Measurements from ENCODE around the gene CDX1. TPM values are rescaled to one million over a fixed set of nuclear protein-coding genes. Genes with fewer than 3 reads are reported as not detected.

The CDX1 gene
- total RNA-seq, 1 experiment from 2014 or later: not detected

DNA sequence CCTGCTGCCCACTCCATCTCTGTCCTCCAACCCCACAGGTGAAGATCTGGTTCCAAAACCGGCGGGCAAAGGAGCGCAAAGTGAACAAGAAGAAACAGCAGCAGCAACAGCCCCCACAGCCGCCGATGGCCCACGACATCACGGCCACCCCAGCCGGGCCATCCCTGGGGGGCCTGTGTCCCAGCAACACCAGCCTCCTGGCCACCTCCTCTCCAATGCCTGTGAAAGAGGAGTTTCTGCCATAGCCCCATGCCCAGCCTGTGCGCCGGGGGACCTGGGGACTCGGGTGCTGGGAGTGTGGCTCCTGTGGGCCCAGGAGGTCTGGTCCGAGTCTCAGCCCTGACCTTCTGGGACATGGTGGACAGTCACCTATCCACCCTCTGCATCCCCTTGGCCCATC lies 16.9 kb downstream of the CDX1 start:
- no peak for DNase-seq (ENCODE audit: low spot score)

DNA sequence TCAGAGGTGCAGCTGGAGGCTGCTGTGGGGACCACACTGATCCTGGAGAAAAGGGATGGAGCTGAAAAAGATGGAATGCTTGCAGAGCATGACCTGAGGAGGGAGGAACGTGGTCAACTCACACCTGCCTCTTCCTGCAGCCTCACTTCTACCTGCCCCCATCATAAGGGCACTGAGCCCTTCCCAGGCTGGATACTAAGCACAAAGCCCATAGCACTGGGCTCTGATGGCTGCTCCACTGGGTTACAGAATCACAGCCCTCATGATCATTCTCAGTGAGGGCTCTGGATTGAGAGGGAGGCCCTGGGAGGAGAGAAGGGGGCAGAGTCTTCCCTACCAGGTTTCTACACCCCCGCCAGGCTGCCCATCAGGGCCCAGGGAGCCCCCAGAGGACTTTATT lies 17.4 kb downstream of the CDX1 start:
- DNase-seq (ENCODE audit: low spot score): no peak

DNA sequence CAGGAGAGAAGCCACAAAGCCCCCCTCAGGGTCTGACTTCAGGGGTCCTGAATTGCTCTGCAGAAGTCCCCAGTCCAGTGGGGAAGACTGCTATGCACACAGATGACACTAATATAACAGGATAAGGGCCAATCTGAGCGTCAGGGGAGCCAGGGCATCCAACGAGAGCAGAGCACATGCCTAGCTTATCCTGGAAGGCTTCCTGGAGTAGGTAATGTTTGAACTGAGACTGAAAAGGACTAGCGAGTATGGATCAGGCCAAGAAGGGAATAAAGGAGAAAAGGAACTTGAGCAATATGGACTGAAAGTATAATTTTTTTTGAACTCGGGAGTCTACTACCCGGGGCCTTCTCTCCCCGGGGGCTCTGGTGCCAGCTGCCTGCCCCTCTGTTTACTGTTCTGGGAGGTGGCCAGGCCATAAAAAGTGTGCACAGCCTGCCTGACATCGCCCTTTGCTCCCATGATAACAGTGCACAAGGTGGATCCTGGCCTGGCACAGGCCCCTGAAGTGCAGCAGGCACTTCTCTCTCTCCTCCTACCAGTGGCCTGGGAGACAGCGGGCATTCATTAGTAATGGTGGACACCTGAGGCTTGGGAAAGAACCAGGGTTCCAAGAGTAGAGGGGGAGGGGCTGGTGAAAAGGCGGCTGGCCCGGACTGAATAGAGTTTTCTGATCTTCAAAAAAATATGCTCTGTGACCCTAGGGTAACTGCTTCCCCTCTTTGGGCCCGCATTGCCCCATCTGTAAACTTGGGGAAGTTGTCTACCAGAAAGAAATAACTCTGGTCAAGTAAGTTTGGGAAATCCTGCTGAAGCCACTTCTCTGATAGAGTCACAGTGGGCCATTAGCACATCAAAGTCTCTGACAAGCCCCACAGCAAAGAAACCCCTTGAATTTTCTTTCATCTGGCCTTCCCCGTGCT lies 18.7 kb downstream of the CDX1 start:
- DNase-seq (ENCODE audit: low spot score): no peak

DNA sequence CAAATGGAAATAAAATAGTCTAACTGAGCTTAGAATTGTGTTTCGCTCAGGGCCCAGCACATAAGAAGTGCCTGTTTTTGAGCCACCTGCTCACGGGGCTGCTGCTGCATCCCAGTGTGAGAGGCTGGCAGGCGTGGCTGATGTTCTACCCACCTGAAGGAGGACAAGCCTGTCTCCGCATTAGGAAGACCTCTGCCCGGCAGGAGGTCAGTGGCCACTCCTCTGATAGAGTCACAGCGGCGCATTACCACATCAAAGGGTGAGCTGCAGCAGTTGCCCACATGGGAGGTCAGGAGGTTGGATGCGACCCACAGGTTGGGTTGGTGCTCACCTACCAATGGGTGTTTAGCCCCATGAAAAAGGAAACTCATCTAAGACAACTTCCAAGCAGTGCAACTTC lies 19.6 kb downstream of the CDX1 start:
- no peak for DNase-seq (ENCODE audit: low spot score)

DNA sequence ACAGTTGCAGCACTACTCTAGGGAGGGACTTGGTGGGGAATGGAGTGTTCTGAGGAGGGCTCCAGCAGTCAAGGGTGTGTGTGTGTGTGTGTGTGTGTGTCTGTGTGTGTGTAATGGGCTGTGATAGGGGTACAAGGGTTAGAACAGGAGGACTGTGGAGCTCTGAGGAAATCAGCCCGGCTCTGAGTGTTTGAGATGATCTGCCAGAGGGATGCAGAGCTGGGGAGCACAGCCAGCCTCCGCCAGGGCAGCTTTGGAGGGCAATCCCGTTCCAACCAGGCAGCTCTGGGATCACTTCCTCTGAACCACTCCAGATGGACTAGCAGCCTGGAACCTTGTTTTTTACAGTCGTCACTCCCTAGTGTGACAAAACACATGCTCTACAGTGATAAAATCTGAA lies 20.3 kb downstream of the CDX1 start:
- DNase-seq (ENCODE audit: low spot score): no peak

DNA sequence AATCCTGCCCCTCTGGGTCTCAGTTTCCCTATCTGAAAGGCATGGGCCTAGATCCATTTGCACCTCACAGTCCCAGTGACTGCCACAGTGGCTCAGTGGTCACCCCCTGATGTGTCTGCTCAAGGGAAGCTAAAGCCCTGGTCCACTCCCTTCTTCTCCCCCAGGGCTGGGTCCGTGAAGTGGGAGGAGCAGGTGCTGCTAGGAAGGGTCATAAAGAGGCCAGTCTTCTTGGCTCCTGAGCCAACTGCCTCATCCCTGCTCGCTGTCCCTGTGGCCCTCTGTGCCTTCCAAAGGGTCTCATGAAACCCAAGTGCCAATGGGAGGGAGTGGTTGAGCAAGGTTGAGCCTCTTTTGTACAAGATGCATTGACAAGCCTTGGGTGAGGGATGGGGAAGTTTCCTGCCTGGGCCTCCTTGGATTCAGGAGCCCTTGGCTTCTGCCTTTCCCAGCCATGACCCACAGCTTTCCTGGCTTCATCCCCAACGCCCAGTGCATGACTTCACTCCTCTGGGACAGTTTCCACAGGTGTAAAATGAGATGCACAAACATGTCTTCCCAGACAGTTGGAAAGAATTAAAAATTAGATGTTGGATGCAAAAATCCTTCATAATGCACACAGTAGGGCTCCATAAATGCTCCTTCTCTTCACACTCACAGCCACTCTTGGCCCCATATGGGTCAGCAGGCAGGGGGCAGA lies 21.7 kb downstream of the CDX1 start:
- DNase-seq (ENCODE audit: low spot score): no peak

DNA sequence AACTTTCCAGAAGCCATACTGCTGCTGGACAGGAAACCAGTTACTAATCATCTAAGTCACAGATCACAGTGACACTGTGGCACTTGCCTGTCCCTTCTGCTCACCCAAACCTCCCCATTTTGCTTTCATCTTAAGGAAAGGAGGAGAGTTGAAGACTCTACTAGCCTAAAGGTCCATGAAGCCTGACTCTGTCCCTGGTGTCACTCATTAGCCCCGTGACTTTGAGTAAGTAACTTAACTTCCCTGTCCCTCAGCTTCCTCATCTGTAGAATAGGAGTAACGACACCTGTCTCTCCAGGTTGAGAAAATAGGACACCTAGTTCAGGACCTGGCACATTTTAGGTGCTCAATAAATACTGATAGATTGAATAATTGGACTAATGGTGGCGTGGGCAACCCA lies 22.7 kb downstream of the CDX1 start:
- DNase-seq (ENCODE audit: low spot score): no peak

DNA sequence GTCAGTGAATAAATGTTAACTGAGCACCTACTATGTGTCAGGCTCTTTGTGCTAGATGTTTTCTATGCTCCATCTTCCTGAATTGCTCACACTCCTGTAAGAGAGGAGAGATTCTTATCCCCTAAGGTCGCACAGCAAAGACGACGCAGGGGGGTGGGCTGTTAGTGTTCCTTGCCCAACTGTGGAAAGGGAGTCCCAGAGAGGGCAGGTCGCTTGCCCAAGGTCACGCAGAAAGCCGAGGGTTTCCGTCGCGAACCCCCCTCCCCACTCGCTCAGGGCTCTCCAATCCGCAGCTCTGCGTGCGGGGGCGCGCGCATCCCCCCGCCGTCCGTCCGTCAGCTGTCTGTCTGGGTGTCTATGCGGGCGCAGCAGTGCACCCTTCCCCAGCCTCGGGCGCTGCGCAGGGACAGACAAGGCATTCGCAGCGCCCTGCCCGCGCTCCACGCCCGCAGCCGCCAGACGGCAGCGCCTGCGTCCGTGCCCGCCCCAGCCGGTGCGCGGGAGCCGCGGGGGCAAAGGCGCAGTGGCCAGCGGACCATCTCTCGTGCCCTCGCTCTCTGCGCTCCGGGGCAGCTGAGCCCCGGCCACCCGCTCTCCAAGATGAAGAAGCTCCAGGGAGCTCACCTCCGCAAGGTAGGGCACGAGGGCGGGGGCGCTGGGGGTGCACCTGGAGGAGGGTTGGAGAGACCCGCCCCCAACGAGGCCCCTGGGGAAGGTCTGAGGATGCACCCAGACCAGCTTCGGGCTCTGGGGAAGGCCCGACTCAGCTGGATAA lies 23.3 kb downstream of the CDX1 start, which contains the start of gene SLC6A7:
Gene SLC6A7, plus strand, starts transcription at position 335 of the 775 bp plus-strand sequence. Its CDS starts 266 bp downstream, at position 601.
- no peak for DNase-seq (ENCODE audit: low spot score)

DNA sequence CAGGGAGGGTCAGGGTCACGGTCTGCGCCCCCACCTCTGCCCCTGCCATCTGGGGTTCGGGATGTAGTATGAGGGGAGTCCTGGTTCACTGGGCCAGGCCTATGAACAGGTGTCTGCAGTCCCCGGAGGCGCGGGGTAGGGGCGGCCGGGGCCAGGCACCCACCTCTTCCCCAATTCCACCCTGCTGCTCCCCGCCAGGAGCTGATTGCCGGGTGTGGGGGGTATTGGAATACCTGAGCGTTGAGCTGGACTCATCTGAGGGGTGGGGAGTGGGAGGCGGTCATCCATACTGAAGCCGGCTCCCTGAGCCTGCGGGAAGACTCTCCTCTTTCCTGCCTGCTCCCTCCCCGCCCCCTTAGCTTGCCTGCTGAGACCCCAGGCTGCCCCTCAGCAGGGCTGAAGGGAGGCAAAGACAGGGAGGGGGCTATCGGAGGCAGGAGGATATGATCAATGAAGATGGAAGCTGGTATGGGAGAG lies 24.0 kb downstream of the CDX1 start:
- DNase-seq (ENCODE audit: low spot score): no peak

DNA sequence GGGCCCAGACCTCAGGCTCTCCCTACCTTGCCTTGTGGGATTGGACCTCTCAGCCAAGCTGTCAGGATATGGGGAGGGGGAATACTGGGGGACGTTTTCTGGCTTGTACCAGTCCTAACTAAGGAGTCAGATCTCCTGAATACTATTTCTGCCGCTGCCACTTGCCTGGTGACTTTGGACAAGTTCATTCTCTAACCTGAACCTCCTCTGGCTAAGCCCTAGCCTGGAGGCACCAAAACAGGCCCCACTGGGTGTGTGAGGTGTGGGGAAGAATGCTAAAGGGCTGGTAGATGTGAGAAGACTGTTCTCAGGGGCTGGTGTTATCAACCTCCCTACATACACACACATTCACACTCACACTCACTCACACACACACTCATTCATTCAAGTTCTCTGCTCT lies 24.4 kb downstream of the CDX1 start:
- DNase-seq (ENCODE audit: low spot score): no peak

DNA sequence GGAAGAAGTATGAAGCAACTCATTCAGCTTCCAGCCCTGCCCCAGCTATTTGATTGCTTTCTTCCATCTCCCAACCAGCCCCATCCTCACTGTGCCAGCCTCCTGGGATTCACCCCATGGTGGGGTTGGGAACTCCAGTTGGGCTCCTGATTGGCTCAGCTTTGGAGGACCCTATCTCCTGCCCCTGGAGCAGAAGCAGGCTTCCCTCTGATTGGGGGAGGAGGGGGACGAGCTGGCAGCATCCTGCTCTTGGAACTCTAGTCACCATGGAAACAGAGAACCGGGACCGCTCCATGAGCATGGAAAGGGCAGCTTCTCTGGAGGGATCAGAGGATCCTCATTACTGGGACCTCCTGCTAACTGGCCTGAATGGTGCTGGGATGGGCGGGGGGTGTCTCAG lies 25.9 kb downstream of the CDX1 start:
- DNase-seq (ENCODE audit: low spot score): no peak

DNA sequence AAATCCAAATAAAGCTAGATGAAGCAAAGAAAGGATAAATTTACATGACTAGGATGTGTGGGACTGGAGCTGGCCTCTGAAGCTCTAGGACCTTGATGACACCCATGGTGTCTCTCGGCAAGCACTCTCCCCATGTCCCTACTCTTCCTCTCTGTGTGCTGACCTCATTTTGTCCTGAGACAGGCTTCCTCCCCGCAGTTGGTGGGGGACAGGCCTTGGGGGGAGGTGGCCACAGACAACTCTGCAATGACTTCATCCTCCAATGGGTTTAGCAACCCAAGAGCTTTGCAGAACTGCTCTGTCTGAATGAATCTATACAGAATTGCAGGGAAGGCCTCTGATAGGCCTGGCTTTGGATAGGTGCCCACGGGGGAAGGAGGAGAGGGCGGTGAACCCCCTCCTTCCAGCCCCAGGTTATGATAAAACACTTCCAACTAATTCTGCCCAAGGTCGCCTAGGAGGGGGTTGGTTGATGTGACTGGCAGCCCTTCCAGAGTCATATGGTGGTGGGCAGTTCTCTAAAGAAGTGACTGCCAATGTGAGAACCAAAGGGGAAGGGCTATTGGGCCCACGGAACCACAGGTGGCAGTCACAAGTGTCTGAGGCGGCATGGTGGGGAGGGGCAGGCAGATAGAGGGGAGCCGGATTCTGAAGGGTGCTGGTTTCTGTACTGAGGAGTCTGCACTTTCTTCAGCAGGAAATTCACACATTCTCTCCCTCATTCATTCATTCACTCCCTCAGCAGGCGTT lies 29.3 kb downstream of the CDX1 start:
- no peak for DNase-seq (ENCODE audit: low spot score)

DNA sequence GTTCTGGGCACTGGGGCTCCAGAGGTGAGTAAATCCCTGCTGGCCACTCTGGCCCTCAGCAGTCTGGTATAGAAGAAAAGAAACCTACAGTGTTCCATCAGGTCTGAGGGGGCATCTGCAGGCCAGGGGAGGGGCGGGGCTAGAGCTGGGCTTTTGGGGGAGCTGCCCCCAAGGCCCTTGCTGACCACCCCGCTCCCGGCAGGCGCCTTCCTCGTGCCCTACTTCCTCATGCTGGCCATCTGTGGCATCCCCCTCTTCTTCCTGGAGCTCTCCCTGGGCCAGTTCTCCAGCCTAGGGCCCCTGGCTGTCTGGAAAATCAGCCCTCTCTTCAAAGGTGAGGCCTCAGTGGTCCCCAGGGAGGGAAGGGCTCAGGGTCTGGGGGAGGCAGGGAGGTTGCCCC lies 29.9 kb downstream of the CDX1 start:
- DNase-seq (ENCODE audit: low spot score): no peak

DNA sequence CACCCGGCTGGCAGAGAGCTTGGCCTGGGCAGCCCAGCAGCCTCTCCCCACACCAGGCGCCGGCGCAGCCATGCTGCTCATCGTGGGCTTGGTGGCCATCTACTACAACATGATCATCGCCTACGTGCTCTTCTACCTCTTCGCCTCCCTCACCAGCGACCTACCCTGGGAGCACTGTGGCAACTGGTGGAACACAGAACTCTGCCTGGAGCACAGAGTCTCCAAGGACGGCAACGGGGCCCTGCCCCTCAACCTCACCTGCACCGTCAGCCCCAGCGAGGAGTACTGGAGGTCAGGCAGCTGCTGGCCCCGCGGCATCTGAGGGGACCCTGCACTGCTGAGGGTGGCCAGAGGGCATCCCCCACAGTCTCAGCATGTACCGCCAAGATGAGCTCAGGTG lies 30.4 kb downstream of the CDX1 start:
- DNase-seq (ENCODE audit: low spot score): no peak

DNA sequence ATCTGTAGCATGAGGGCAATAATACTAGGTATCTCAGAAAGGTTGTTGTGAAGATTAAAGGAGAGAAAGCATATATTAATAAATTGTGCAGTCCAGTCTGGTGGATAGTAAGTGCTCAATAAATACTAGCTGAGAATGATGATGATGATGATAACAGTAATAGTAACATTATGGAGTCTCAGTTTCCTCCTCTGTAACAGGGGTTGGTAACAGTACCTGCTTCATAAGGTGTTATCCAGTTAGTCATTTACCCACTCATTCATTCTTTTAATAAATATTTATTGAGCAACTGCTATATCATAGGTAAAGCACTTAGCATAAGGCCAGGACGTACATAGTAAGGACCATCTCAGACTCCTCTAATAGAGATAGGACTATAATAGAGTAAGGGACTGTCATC lies 30.9 kb downstream of the CDX1 start:
- DNase-seq (ENCODE audit: low spot score): no peak

DNA sequence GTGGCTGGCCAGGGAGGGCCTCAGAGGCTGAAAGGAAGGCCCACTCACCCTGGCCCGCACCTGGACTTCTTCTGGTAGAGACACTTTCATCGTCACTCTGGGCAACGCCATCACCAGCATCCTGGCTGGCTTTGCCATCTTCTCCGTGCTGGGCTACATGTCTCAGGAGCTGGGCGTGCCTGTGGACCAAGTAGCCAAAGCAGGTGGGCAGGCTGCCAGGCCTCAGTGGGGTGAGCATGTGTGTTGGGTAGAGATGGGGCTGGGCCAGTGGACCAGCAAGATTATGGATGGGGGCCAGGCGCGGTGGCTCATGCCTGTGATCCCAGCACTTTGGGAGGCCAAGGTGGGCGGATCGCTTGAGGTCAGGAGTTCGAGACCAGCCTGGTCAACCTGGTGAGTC lies 35.9 kb downstream of the CDX1 start:
- no peak for DNase-seq (ENCODE audit: low spot score)

DNA sequence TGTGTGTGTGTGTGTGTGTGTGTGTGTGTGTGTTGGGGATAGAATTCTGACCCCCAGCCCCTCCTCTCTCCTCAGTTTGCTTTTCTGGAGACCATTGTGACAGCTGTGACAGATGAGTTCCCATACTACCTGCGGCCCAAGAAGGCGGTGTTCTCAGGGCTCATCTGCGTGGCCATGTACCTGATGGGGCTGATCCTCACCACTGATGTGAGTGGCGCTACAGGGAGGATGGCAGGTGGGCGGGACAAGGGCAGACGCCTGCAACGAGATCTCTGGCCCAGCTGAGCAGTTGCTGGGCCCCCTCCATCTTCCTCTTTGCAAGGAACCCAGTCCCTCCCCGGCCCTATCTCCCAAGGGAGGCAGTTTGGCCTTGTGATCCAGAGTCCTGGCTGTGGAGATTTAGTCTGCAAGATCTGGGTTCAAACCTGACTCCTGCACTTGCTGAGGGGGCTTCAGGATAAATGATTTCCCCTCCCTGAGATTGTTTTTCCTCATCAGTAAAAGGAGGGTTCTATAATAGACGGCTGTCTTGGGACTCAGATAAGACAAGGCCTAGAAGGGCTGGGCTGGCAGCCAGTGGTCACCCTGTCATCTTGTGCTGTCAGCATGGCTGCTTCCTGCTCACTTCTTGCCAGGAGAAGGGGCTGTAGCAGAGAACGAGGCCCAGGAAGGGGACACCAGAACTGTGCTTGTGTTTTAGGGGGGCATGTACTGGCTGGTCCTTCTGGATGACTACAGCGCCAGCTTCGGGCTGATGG lies 37.4 kb downstream of the CDX1 start:
- DNase-seq (ENCODE audit: low spot score): no peak

DNA sequence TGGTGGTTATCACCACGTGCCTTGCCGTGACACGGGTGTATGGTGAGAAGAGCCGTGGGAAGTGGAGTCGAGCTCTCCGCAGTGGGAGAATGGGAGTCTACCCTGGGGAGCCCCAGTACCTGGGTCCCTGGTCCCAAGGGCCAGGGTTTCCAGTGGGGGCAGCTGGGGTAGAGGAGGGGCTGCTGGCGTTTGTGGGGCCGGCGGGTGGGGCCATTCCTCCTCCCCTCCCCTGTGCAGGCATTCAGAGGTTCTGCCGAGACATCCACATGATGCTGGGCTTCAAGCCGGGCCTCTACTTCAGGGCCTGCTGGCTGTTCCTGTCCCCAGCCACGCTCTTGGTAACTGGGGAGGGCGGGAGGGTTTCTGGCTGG lies 38.0 kb downstream of the CDX1 start:
- no peak for DNase-seq (ENCODE audit: low spot score)

DNA sequence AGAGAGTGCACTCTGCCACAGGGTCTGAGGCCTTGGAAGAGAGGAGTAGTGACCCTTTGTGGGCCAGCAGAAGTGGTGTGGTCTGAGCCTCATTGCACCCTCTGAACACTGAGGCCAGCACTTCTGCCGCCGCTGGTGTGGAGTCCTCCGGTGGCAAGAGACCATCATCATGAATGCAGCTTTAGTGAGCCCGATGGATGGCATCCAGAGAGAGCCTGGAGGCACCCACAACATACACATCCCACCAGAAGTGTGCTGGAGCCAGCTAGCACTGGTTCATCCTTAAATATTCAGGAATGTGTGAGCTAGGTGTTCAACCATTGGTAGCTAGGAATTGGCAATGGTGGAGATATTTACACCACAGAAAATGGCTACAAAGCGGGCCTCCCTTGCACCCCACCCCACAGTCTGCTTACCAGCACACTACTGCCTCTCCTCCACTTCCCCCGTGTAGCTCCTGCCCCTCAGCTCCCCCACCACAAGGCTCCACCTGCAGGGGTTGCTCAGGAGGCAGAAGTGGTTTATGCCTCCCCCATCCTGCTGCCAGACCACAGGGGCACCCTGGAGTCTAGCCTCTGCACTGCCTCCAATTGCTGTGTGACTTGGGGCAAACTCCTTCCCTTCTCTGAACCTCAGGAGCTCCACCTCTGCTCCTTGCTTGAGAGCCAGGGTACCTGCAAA lies 39.7 kb downstream of the CDX1 start:
- DNase-seq (ENCODE audit: low spot score): no peak

DNA sequence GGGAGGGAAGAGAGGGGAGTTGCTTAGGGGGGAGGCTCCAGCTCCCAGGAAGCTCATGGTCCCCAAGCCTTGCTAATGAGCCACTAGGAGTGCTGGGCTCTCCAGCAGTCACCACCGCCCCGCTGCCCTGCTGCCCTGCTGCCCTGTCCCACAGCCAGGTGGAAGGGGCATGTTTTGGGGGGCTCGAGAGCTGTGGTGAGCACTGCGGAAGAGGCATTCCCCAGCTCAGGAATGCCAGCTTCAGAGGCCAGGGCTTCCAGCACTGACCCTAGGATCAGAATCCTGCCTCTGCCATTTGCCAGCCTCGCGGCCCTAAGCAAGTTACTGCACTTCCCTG lies 40.2 kb downstream of the CDX1 start:
- no peak for DNase-seq (ENCODE audit: low spot score)

Measured in H4 (cell line).